Muscle of arm (tissue), 12 donors: ENCODE results near the gene RAB38. TPM values are rescaled to one million over a fixed set of nuclear protein-coding genes. Genes with fewer than 3 reads are reported as not detected.

Experiments used
- DNase-seq: peaks from one replicate; pipeline ENCODE4 v3.0.0-alpha.2; 2013
- polyA plus RNA-seq, 12 donors: library from polyadenylated mRNA; unstranded; fragments of 120-200 nt; gene quantifications; one replicate each; pipeline ENCODE4 v1.2.1, GENCODE V29; 2013; ENCODE audit not compliant: insufficient read length in 12 of 12

Gene RAB38
- polyA plus RNA-seq, 12 donors: 0.71 to 15.5 (median 1.2) TPM; not detected in 2

DNA sequence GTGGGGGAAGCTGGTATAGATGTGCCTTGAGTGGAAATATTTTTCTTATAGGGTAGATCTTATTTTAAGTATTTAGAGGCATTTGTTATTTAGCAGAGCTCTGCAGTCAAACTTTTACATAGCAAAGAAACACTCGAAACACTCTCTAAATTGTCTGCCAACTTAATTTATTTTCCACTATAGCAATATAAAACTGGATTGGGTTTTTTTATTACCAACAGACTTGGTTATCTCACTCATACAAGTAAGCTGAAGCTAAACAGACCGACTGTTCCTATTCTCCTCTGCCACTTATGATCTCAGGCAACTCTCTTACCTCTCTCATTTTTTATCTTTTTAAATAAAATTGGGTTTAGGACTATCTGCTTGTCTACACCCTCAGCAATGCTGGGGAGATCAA is 4.6 kb downstream of the RAB38 start:
- DNase-seq: no peak

DNA sequence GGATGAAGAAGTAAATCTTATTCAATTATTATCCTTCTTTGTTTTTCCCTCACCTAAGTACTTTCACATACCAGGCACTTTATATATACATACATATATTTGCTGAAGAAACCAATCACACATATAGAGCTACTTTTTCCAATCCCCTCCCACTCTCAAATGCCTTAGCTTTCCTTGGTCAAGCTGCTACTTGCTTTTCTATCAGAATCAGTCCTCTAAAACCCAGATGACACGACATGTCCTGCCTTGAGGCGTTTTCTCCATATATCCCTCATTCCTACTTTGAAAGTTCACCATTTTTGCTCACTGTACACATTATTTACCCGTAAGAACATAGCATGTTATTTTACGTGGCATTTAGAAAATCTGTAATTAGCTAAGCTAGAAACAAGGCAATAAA is 5.4 kb downstream of the RAB38 start:
- DNase-seq: no peak

DNA sequence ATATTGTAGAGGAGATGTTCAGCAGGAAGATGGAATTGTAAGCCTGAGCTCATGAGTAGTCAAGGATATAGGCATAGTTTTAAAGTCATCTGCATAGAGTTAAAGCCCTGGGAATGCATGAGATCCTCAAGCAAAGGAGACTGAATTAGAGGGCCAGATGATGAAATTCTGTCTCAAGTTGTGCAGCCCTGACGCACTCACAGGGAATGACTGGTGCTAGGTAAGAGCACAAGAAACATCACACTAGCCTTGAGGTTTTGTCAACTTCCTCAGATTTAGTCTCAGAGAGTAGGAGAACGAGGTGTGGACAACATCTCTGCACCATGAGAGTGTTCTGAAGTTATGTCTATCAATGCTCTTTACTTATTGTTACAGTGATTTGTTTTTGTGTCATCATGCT is 5.8 kb downstream of the RAB38 start:
- no peak for DNase-seq

DNA sequence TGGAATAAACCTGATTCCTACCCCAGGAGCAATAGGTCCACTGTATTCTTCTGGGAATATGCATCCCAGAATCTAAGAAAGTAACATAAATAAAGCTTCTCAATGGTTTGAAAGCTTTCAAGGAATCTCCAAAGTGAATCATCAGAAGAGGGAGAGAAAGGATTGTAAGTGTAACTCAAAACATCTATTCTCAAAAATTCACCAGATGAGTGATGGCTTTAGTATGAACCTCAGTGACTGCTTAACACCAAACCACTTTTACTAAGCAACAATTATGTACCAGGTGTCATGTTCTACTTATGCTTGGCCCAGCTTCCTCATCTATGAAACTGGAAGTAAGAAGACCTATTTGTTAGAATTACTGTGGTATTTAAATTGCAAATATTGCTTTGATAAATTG is 7.4 kb downstream of the RAB38 start:
- DNase-seq: no peak

DNA sequence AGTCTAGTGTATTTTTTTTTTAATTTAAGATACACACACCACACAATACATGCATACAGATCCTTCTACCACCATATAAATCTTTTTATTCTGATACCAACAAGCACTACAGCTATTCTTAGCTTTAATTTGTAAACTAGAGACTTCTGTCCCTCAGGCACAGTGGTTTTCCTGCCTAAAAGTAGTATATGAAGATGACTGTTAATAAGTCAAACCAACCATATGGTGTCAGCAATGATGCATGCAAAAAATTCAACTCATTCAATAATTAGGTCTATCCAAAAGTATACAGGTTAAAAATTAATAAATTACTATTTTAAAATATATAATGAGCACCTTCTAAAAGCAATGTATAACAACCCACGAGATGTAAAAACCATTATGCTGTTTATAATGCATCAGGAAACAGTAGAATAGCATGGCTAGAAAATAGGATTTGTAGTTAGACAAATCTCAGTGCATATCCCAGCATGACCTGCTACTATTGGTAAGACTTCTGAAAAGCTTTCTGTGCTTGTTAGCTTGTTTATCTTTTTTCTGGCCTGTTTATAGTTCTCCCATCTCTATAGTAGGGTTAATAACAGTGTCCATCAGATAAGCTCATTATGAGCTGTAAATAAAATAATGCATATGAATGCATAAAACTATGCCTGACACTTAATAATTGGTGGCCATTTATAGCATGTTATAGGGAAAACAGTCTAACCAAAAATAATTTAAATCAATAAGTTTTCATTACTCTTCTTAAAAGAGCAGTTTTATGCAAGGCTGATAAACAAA is 10.2 kb downstream of the RAB38 start:
- DNase-seq: no peak

DNA sequence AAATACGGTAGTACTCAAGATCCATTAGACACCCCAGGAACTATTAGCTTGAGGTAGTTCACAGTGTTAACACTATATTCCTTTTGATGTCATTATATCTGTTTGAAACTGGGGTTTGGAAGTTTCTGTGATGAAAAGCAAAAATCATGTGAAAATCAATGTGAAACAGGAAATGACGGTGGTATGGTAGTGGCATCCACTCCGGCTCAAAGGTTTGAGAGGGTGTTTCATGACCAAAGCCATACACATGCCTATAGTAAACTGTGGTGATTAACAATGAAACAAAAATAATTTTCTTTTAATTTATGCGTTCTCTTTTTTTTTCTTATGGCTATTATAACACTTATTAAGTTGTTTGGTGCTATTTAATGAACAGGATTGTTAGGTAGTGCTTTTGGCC is 10.9 kb downstream of the RAB38 start:
- no peak for DNase-seq

DNA sequence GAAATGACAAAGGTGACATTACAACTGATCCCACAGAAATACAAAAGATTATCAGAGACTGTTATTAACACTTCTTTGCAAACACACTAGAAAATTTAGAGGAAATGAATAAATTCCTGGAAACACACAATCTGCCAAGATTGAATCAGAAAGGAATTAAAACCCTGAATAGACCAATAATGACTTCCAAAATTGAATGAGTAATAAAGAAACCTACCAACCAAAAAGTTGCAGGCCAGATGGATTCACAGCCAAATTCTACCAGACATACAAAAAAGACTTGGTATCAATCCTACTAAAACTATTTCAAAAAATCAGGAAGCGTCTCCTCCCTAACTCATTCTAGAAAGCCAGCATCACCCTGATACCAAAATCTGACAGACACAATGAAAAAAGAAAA is 17.2 kb downstream of the RAB38 start:
- DNase-seq: no peak

DNA sequence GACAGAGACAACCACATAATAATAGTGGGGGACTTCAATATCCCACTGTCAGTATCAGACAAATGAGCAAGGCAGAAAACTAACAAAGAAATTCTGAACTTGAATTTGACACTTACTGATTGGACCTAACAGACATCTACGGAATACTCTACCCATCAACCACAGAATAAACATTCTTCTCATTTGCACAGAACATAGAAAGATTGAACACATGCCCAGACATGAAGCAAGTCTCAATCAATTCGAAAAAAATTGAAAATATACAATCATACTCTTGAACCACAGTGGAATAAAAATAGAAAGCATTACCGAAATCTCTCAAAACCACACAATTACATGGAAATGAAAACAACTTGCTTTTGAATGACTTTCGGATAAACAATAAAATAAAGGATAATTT is 17.9 kb downstream of the RAB38 start:
- no peak for DNase-seq

DNA sequence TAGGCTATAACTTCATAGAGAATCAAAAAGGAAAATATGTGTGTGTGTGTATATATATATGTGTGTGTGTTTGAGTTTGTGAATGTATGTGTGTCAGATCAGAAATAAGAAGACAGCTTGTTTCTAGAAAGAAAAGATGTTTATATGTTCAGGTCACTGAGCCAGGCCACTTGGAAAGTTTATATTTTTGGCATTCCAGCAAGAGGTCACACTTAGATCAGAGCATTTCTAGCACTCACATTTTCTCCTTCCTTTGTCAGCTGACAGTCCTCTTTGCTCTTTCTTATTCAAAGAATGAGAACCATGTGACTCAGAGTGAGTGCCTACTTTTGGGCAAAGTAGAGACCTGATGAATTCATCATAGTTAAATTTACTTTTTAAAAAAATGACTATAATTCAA is 22.9 kb downstream of the RAB38 start:
- DNase-seq: peak; percentile 9

DNA sequence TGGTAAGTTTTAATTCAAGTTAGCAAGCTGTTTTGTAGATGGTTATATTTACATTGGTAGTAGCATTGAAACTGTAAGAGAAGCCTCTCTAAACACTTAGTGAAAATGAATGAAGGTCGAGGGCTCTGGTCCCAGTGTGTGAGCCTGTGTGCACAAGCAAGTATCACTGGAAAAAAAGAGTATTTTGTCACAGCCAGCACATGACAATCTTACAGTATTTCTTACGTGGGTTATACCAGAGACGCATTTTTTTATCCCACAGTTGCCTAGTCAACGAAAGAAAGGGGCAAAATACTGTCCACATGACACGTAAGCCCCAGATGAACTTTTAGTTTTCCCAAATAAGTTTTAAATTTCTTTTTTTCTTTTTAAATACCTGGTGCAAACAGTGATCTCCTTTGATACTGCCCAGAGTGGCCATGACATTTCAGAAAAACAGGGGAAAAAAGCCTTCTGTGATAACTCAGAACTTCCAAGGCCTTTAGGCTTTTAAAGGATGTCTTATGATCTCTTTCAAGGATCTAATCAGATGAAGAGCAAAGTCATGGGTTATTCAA is 23.5 kb downstream of the RAB38 start:
- no peak for DNase-seq

DNA sequence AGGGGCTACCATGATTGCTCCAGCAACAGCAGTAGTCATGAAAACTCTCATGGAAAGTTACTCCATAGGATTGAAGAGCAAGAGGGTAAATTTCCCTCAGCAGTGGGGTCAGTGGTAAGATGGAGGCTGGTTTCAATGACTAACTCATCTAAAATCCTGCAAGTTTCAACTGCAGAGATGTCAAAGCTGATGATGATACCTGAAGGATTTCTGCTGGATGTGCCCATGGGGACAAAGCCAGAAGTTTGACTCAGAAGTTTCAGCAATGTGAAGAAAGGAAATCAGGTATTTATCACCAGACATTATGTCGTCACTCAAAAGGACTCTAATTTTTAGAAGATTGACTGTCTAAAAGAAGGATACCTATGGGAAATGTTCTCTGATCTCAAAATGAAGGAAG is 29.1 kb downstream of the RAB38 start:
- no peak for DNase-seq

DNA sequence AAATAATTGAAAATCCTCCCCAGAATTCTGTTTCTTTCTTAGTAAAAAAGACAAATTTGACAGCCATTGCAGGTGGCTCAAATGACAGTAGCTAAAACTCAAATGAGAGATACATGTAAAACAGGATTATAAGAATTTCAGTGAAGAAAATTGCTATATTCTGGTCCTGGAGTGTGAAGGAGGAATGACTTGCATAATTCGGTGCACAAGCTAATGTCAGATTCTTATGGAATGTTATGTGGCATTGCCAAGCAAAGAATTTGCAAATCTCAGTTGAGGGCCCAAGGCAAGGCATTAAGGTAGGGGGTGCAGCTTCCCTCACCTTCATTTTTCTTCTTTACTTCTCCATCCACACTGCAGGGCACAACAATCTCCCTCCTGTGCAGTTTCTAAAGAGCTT is 35.4 kb downstream of the RAB38 start:
- DNase-seq: no peak

DNA sequence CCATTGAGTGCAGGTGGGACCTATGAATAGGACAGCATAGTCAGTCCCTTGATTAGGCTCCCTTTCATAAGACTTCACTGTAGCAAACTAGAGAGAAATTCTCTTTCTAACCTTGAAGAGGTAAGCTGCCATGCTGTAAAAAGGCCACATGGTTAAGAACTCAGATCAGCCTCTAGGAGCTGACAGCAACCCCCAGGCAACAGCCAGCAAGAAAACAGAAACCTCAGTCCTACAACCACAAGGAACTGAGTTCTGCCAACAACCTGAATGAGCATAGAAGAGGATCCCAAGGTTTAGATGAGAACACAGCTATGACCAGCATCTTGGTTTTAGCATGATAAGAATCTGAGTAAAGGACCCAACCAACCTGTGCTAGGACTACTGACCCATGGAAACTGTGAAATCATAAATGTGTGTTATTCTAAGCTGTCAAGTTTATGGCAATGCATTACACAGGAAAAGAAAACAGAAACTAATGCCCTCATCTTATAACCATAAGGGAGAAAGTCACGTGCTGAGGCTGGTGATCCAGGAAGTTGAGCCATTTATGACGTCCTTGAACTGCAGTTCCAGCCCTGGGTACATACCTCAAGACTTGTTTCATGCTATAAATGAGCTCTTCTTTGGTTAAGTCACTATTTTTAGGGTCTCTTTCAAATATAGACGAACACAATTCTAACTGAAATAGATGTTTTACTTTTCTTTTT is 43.3 kb downstream of the RAB38 start:
- no peak for DNase-seq

DNA sequence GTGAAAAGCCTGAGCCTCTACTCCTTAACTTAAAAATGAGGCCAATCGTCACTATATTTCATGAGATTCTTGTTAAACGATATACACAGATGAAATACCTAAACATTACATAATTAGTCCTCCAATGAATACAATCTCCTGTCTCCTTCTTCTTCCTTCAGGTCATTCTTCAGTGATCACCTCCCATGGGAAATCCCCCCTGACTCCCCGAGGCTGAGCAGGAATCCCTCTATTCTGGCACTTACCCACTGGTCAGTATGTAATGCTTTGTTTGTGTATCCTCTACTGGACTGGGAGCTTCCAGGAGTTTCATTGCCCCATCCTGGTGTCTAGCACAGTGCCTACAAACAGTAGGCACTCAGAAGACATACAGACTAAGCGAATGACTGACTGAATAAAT is 52.3 kb downstream of the RAB38 start:
- DNase-seq: no peak

DNA sequence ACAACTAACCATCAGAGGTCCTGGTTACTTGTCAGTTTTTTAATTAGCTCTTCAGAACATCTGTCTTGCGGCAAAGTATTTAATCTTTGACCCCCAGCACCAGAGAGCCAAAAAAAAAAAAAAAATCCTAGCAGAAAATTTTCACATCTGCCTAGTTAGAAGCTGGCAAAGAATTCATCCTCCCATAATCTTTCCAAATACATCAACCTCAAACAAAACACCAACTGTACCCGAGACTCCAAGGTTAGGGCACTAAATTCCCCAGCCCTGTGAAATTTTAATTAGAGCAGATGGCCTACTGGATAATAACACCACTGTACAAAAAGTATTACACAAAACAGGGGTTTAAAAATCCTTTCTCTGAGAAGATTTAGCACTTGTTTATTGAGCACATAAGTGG is 55.7 kb downstream of the RAB38 start:
- DNase-seq: no peak

DNA sequence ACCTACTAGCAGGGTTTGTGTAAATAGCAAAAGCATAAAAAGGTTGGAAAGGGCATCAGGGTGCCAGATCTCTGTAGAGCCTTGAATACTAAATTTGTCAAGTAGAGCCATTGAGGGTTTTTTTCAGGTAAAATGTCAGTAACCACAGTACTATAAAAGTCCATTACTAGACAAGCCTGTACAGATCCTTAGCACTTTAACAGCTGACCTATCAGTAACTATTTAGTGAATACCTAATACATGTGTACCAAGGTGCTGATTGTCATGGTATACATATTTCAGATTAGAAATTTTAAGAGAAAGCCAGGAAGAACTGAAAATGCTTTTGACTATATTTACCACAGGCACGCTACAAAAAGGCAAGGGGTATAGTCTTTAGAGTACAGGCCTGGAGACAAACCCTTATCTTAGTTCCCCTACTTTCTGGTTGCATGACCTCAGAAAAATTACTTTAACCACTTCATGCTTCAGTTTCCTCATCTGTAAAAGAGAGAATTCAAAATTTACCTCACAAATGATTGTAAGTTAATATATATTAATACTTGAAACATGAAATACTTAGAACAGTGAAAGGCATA is 57.9 kb downstream of the RAB38 start:
- no peak for DNase-seq

DNA sequence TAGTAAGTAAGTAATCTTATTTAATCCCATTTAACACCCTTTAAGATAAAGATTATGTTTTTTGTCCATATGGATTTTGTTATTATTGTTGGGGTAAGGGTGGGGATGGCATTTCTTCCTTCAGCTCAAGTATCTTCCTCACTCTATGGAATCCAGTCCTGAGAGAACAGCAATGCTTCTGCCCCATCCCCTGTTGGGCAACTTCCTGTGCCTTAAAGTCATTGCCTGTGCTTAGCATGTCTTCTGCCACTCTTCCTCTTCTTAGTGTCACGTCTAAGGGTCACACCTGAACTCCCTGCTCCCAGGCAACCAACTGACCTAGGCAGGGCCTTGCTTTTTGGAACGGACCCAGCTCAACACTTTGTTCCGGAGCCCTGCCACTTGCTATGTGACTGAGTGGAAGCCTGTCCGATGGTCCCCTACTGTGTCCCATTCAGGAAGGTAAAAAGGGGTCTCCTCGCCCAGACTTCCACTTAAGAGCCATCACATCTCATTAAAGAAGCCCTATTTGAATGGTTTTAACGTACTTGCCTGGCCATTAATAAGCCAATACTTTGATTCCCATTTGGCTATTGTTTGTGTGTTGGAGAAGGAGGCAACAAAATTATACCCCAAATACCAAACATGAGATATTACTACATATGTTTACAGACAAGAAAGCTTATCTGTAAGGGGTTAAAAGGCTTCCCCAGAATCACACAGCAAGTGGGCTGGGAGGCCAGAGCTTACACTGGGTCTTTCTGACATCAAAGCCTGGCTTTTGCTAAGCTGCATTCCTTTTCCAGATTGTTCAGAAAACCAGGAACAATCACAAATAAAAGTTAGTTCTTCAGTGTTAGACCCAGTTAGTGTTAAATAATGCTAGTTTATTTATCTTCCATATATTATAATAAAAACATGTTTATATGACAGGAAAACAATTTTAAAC is 59.2 kb downstream of the RAB38 start:
- no peak for DNase-seq

DNA sequence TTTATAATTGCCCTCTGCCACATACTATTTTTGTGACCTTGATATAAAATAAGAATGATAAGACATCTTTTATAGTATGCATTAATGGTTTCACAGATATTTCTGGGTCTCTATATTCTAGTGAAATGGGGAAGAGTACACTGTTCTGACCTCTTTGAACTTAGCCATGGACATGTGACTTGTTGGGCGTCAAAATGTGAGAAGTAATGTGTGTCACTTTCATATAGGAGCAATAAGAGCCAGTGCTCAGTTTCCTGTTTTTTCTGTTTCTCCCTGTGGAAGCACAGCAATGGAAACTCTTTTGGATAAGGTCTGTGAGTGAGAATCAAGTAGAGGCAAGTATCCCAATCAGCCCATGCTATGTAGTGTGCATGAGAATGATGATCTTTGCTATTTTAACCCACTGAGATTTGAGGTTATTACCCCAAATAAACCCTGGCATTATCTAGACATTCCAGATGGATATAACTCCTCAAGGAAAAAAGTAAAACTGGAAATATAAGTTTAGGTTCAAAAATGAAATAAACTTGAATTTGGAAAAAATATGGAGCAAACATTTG is 60.7 kb downstream of the RAB38 start:
- no peak for DNase-seq

DNA sequence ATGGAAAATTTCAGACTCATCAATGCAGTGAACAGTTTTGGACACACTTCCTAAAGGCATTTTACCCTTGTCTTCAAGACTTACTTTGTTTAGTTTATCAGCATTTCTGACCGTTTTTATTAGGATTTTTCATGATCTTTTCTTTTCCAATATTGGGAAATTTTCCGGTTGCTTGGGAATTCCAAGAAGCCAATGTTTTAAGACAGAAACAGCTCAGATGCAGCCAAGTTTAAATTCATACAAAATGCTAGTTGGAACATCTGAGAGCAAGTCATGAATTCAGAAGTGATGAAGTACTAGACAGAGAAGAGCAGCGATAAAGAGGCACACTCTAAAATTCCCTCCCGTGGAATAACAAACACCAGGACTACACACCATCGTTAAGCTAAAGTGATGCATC is 68.6 kb downstream of the RAB38 start:
- peak; percentile 31 for DNase-seq

DNA sequence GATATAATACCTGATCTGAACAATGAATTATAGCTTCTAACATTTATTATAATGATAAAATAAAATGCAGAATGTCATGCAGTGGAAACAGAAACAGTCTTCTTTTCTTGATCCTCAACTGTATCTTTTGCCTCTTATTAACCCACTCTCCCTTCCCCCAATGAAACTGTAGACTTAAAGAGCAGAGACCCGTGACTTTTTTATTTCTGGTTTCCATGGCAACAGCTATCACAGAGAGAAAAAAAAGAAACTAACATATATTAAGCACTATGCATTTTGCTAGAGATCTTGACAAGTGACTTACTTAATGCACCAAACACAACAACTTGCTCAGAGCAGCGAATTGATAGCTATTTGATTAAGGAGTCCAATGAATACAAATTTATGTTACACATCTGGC is 69.3 kb downstream of the RAB38 start:
- DNase-seq: no peak

DNA sequence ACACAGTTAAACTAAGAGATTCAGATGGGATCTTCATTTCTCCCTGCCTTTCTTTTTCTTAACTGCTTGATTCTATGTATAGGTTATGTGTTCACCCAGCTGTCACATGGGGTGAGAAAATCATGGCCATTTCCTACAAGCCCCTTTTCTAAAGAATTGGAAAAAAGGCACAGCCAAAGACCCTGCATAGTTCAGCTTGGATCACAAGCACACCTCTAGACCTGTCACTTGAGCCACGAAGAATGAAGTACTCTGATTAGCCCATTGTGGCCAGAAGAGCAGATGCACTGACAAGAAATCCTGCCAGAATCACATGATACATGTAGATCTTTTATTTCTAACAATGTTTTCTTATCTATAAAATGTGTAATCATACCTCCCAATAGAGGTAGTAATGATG is 69.7 kb downstream of the RAB38 start:
- no peak for DNase-seq

DNA sequence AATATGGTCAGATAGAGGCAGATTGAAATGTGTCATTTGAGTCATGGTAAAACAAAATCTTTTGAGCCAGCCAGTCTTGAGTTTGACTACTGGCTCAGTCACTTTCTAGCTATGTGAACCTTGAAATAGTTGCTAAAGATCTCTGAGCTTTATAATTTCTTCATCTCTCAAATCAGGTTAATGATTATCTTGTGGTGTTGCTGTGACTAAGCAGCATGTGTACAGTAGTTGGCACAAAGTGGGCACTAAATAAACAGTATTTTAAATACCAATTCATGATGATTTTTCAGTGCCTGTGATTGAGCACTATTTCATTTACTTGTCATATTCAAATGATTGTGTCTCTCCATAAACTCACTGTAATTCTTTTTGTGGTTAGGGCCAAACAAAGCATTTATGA is 70.8 kb downstream of the RAB38 start:
- DNase-seq: no peak
